Measurements from ENCODE around the gene PABPN1.
"Not testable (repeated sequence)": the region's sequence is repeated elsewhere in the genome, so short reads cannot be mapped to it uniquely, and the experiment has no call there.

Gene PABPN1

DNA sequence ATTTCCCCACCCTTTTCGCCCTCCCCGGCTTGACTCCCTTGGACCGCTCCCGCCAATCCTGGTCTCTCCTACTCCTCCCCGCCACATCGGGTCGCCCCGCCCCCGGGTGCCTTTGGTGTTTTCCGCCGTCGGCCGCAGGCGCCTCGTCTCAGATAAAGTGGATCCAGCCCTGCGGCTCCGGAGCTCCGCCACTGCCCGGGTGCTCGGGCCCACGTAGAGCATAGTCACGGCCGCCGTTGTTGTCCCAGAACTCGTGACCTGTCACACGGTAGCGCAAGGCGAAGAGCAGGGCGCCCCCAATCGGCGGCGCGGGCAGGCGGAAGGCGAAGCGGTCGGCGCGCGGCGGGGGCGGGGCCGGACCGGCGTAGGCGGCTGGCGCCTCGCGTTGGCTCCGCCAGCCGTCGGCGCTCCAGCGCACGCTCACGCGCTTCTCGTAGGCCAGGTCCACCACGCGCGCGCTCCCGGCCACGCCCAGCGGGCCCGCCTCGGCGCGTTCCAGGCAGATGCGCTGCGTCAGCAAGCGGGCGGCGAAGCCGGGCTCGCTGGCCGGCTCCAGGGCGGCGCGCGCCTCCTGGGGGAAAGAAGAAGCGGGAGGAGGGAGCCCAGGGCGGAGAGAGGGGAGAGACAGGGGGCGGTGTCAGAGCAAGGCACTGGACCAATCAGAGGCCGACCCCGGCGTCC lies 19.8 kb upstream of the PABPN1 start:
- peak; percentile 99 for DNase-seq (ENCODE audit: low read depth in 2 of 2)

DNA sequence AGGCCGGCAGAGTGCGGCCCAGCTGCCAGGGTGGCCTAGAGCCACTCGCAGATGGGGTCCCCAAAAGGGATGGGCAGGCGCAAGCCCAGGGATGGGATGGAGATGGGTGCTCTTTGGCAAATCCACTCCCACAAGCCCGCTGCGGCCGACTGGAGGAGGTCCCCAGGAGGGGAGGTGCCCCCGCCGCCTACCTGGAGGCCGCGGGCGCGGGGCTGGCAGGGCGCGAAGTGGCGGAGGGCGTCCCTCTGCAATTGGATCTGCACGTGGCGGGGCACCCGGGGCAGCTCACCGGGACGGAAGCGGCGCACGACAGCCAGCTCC lies 19.3 kb upstream of the PABPN1 start:
- DNase-seq (ENCODE audit: low read depth in 2 of 2) = no peak

DNA sequence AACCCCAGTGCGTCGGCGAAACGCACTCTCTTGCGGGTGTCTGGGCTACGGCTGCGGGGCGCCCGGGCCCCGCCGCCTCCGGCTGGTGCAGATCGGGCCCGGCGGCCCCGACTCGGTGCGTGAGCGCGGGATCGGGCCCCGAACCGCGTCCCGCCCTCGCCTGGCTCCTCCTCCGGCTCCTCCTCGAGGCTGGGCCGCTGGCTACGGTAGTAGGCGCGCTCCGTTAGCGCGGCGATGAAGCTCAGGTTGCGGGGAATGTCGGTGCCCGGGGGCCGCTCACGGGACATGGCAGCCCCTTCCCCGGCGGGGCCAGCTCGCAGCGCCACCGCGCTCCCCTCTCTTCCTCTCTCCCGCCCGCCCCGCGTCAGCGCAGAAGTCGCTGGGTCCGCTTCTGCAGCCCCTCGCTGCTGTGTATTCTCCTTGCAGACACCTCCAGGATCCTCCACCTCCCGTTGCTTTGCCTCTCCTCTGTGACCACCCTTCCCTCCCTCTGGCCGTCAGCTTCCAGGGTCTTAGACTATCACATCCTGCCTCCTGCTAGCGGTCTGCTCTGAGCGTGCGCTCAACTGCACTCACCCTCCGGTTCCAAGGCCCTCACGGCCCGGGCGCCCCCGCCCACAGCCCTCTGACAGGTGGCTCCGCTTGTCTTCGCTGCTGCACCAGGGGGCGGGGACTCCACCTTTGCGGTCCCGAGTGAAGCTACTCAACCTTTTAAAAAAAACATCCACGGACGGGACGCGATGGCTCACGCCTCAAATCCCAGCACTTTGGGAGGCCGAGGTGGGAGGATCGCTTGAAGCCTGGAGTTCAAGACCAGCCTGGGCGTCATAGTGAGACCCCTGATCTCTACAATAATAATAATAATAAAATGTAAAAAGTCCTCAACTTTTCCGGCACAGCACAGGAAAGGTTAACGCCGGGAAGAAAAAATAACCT lies 18.7 kb upstream of the PABPN1 start, which contains the start of gene PPP1R3E:
PPP1R3E (minus strand) TSS at position 570 of the 936 bp plus-strand sequence; CDS start at position 287, 283 bp downstream.
- peak; percentile 79 to 85 for DNase-seq (ENCODE audit: low read depth in 2 of 2)

GRCh38 chr14:23306412-23307145 lies 14.7 kb upstream of the PABPN1 start, which contains the start of gene BCL2L2:
Gene BCL2L2, plus strand, starts transcription at chr14:23306833. Its CDS starts 935 bp downstream, at chr14:23307768.
- DNase-seq (ENCODE audit: low read depth in 2 of 2) = no peak

DNA sequence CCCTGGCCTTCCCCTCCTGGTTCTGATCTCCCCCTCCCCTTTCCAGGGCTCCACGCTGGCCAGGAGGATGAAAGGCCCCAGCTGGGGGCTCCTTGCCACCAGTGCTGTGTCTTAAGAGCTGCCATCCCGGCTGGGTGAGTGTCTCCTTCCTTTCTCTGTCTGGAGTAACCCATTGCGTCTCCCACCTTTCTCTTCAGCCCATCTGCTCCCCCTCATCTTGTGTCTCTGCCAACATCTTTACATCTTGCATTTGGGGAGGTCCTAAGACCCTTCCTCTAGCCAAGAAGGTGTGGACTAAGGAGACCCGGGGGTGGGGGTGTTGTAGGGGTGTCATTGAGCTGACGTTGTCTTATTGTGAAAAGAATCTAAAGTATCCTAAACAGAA lies 14.1 kb upstream of the PABPN1 start:
- DNase-seq (ENCODE audit: low read depth in 2 of 2) = no peak

GRCh38 chr14:23307687-23308644 lies 13.3 kb upstream of the PABPN1 start:
- DNase-seq (ENCODE audit: low read depth in 2 of 2) = no peak

- DNase-seq (ENCODE audit: low read depth in 2 of 2) = no peak
Measured at GRCh38 chr14:23308721-23309445, 12.4 kb upstream of the PABPN1 start.

DNA sequence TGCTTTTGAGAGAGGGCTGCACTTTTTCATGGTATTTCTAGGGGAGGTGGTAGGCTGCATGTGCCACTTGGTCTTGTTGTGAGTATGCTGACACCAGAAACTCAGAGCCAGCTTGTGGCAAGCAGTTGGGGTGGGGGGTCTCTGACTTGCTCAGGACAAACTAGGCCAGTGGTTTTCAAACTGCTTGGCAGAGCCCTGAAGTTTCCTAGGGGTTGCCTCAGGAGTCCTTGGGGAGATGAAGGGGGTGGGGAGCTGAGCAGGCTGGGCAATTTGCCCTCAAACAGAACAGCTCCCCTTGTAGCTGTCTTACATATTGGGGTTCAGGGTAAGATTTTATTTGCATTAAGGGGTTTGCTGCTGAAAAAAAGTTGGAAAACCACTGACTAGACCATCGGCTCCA lies 10.7 kb upstream of the PABPN1 start:
- no peak for DNase-seq (ENCODE audit: low read depth in 2 of 2)

DNA sequence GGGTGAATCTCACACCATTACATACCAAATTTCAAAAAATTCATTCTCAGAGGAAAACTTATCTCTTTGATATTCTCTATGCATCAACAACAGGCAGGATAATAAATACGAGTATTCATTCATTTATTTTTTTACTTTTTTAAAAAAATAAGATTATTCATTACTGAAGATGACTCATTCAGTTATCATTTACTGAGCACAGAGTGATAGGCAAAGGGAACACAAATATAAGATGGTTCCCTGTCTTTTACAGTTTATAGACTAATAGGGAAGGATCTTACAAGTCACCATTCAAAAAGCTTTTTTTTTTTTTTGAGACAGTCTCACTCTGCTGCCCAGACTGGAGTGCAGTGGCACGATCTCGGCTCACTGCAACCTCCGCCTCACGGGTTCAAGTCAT lies 5.0 kb upstream of the PABPN1 start:
- DNase-seq (ENCODE audit: low read depth in 2 of 2) = no peak

DNA sequence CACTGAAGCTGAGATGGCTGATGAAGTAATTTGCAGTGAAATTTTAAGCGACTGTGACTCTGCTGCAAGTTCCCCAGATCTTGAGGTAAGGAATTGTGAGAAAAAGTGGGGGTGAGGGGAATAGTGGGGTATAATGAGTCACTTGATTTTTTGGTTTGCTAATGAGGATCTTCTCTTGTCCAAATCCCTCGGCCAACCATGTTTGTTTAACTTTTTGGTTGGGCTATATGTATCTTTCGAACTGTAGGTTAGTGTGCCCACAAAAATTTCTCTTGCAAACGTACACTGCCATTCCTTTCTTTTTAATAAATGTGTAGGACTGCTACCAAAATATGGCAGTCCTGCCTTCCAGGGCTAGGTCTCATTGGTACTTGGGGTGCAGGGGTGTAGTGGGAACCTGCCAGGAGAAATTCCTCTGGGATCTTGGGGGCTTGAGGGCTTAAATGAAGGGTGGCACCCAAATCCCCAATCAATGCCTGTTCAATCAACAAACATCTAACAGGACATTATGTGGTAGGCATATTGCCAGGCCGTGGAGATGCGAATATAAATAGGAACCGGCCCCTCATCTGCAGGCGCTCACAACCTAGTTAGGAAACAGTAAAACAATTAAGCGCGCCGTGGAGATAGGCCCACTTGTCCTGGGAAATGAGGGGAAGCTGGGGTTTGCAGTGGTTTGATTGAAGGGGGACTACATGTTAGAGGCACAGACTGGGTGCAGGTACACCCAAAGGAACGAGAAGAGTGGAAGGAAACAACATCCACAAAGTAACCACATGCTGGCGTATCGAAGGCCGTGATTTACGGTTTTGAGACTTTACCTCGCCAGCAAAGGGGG lies 1.3 kb upstream of the PABPN1 start:
- DNase-seq (ENCODE audit: low read depth in 2 of 2) = no peak

GRCh38 chr14:23321572-23322547 lies 603 bp downstream of the PABPN1 start:
- peak; percentile 45 to 64 for DNase-seq (ENCODE audit: low read depth in 2 of 2)

DNA sequence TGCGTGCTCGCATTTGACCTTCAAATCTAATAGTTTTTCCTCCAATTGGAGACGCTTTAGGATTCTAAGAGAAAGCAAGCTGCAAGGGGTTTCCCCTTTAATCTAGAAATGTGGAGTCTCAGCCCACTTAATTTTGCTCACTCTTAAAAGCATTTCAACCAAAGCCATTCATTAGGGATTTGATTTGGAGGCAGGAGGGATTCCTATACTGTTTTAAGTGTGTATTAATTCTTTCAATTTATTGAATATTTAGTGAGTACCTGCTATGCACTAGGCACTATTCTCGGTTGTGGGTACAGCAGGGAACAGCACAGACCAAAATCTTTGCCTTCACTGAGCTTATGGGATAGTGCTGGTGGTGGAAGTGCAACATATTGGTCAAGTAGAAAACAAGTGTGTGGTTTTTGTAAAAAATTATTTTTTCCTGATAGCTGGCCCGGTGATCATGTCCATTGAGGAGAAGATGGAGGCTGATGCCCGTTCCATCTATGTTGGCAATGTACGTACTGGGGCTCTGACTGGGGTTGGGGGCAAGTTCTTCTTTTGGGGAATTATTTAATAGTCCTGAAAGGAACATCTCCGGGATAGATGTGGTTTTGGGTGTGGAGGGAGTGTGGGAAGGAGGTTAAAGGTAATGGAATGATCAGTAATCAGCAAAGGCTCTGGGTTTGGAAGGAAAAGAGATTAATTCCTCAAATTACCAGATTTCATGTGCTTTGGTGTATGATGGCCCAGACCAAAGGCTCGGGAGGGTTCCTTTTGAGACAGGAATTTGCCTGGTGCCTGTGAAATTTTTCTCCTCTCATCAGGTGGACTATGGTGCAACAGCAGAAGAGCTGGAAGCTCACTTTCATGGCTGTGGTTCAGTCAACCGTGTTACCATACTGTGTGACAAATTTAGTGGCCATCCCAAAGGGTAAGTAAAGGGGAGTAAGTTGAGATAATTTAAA lies 1.6 kb downstream of the PABPN1 start:
- DNase-seq (ENCODE audit: low read depth in 2 of 2) = no peak

DNA sequence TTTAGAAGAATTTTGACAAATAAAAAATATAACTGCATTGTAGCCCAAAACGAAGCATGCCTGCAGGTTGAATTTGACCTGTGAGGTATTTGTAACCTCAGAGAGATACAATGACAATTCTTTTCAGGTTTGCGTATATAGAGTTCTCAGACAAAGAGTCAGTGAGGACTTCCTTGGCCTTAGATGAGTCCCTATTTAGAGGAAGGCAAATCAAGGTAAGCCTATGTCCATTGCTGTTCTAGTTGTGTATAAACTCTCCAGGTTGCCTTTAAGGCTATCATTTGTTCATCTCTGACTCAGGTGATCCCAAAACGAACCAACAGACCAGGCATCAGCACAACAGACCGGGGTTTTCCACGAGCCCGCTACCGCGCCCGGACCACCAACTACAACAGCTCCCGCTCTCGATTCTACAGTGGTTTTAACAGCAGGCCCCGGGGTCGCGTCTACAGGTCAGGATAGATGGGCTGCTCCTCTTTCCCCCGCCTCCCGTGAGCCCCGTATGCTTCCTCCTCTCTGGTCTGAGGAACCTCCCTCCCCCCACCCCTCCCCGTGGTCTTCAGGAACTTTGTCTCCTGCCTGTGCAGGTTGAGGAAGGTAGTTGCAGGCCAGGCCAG lies 2.7 kb downstream of the PABPN1 start:
- DNase-seq (ENCODE audit: low read depth in 2 of 2) = no peak

- no peak for DNase-seq (ENCODE audit: low read depth in 2 of 2)
Measured at GRCh38 chr14:23324455-23324846, 3.2 kb downstream of the PABPN1 start.

DNA sequence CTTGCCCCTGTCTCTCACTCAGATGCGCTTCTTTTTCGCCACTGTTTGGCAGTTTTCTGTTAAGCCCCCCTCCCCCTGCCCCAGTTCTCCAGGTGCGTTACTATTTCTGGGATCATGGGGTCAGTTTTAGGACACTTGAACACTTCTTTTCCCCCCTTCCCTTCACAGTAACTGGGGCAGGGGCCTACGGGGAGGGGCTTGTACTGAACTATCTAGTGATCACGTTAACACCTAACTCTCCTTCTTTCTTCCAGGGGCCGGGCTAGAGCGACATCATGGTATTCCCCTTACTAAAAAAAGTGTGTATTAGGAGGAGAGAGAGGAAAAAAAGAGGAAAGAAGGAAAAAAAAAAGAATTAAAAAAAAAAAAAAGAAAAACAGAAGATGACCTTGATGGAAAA lies 3.7 kb downstream of the PABPN1 start:
- no peak for DNase-seq (ENCODE audit: low read depth in 2 of 2)

DNA sequence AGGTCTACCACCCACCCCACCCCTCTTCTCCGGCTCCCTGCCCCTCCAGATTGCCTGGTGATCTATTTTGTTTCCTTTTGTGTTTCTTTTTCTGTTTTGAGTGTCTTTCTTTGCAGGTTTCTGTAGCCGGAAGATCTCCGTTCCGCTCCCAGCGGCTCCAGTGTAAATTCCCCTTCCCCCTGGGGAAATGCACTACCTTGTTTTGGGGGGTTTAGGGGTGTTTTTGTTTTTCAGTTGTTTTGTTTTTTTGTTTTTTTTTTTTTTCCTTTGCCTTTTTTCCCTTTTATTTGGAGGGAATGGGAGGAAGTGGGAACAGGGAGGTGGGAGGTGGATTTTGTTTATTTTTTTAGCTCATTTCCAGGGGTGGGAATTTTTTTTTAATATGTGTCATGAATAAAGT lies 4.5 kb downstream of the PABPN1 start:
- not testable (repeated sequence) for DNase-seq (ENCODE audit: low read depth in 2 of 2)
